PC-3 (cell line): Measurements from ENCODE around the gene HYAL1. TPM values are rescaled to one million over a fixed set of nuclear protein-coding genes. Genes with fewer than 3 reads are reported as not detected.

Source experiments
- ATAC-seq: fragments of 200-7000 bp; cut with Tn5 transposase; 2 replicates; pipeline ENCODE4 v1.9.1; 2020; ENCODE audit warnings: mild to moderate bottlenecking, moderate library complexity
- BruUV-seq: library from RNA; stranded (reverse); fragments of 400-500 nt; replicated peaks from 2 replicates; lab custom pipeline; 2021; lab: Mats Ljungman, UMichigan
- CTCF ChIA-PET: fragments of 300-600 bp; sonication (Branson Sonifier 250); formaldehyde crosslinking; loops from one replicate; lab custom pipeline; 2022; ENCODE audit warnings: antibody characterized with exemption; lab: Charles Lee
- POLR2A ChIA-PET: fragments of 300-600 bp; sonication (Branson Sonifier 250); formaldehyde crosslinking; loops from one replicate; lab custom pipeline; 2022; ENCODE audit warnings: antibody characterized with exemption; ENCODE audit not compliant: unreplicated experiment; lab: Charles Lee
- DNase-seq: peaks from one replicate; pipeline ENCODE4 v3.0.0-alpha.2; 2015
- H2AFZ ChIP-seq: fragments of 300-600 bp; sonication (generic); 2 replicates; pipeline ENCODE4 v1.6.0; 2016; ENCODE audit warnings: antibody characterized with exemption, low read length
- H3F3A ChIP-seq: fragments of 300-600 bp; sonication (generic); one replicate; pipeline ENCODE4 v1.6.0; 2017; ENCODE audit warnings: antibody characterized with exemption, low read length, control low read depth, mild to moderate bottlenecking; ENCODE audit not compliant: unreplicated experiment
- H3K27ac ChIP-seq: fragments of 300-600 bp; sonication (generic); 2 replicates; pipeline ENCODE4 v1.5.1; 2016; ENCODE audit warnings: mild to moderate bottlenecking, low read length
- H3K27me3 ChIP-seq: fragments of 300-600 bp; sonication (generic); 2 replicates; pipeline ENCODE4 v1.6.1; 2016; ENCODE audit warnings: low read length, mixed read lengths
- H3K36me3 ChIP-seq: fragments of 300-600 bp; sonication (generic); 2 replicates; pipeline ENCODE4 v1.6.1; 2016; ENCODE audit warnings: low read depth, mixed run types, low read length, mixed read lengths
- H3K4me1 ChIP-seq: fragments of 300-600 bp; sonication (generic); 2 replicates; pipeline ENCODE4 v1.5.1; 2016; ENCODE audit warnings: low read length; ENCODE audit not compliant: insufficient read depth
- H3K4me2 ChIP-seq: fragments of 300-600 bp; sonication (generic); 2 replicates; pipeline ENCODE4 v1.6.0; 2016; ENCODE audit warnings: low read length
- H3K4me3 ChIP-seq: fragments of 300-600 bp; sonication (generic); 2 replicates; pipeline ENCODE4 v1.5.1; 2016; ENCODE audit warnings: mild to moderate bottlenecking, low read length, mixed read lengths
- H3K79me2 ChIP-seq: fragments of 300-600 bp; sonication (generic); 2 replicates; pipeline ENCODE4 v1.6.1; 2017; ENCODE audit warnings: low read length, mixed read lengths
- H3K9ac ChIP-seq: fragments of 300-600 bp; sonication (generic); 2 replicates; pipeline ENCODE4 v1.6.0; 2016; ENCODE audit warnings: mild to moderate bottlenecking, low read length
- H3K9me2 ChIP-seq: fragments of 300-600 bp; sonication (generic); replicated peaks from 2 replicates; pipeline ENCODE4 v1.6.1; 2016; ENCODE audit warnings: mixed run types, low read length, mixed read lengths
- H3K9me3 ChIP-seq: fragments of 300-600 bp; sonication (generic); 2 replicates; pipeline ENCODE4 v1.6.1; 2016; ENCODE audit warnings: low read length, mixed read lengths
- H4K20me1 ChIP-seq: fragments of 300-600 bp; sonication (generic); 2 replicates; pipeline ENCODE4 v1.6.1; 2016; ENCODE audit warnings: low read length, mixed read lengths
- CTCF ChIP-seq: fragments of 300-600 bp; sonication (generic); conservative IDR thresholded peaks from 2 replicates; pipeline ENCODE4 v1.5.1; 2017; ENCODE audit warnings: antibody characterized with exemption, low read depth, mild to moderate bottlenecking, low read length
- EZH2 ChIP-seq: fragments of 300-600 bp; sonication (generic); IDR thresholded peaks from one replicate; pipeline ENCODE4 v1.6.1; 2017; ENCODE audit warnings: antibody characterized with exemption, mild to moderate bottlenecking, low read length; ENCODE audit not compliant: unreplicated experiment
- EZH2phosphoT487 ChIP-seq: fragments of 300-600 bp; sonication (generic); IDR thresholded peaks from 2 replicates; pipeline ENCODE4 v1.6.1; 2018; ENCODE audit warnings: mild to moderate bottlenecking, antibody characterized with exemption, low read length, borderline replicate concordance
- intact Hi-C: fragments of 100-400 bp; cut with micrococcal nuclease; formaldehyde crosslinking; loops from 2 replicates; pipeline ENCODE4 v1.9.0; 2023
- total RNA-seq: library from RNA; depleted of rRNA; stranded (reverse); fragments of >200 nt; gene quantifications from 2 replicates; pipeline ENCODE4 v1.2.3, GENCODE V29; 2014

The HYAL1 gene
- total RNA-seq, 1 experiment from 2014 or later, result 1.3 TPM

DNA sequence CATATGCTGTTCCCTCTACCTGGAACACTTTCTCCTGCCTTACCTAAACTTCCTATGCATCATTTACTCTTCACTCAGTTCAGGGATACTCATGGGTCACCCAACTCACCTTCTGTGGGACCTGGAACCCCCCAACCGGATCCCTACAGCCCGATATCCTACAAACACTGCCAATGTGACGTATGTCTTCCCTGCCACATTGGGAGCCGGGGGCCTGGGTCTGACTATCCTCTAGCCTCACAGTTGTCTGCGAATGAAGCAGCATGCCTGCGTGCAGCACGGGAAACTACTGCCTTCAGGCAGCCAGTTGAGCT lies 46.8 kb upstream of the HYAL1 start:
- no peaks in the 10 kb centered on the region for H3K9me3 ChIP-seq
- POLR2A ChIA-PET, result interaction anchor here (0.6 to 1.2 kb wide), 3 partner anchors 13 to 1150 kb away, joined by 3 to 5 read pairs (median 4); partner anchors contain the start of gene DCAF1
- peaks cover 22% of the 10 kb centered on the region; the same call in 1 of the 2 replicates for H3K36me3 ChIP-seq
- peaks cover 4% of the 10 kb centered on the region for H3F3A ChIP-seq
- peak overlapping the region; percentile 70 for H3K27ac ChIP-seq
- ATAC-seq (no peak), DNase-seq (no peak)
- H3K9me2 ChIP-seq, result no peaks in the 10 kb centered on the region
- H3K4me2 ChIP-seq, result peak overlapping the region; percentile 95
- 0 out of 2 replicates have a peak, but pooled peaks cover under 1% of the 10 kb centered on the region for H4K20me1 ChIP-seq
- H2AFZ ChIP-seq, result peak overlapping the region; percentile 90
- peaks cover 53% of the 10 kb centered on the region for H3K79me2 ChIP-seq
- H3K27me3 ChIP-seq, result no peaks in the 10 kb centered on the region
- H3K9ac ChIP-seq, result peak overlapping the region; percentile 77
- H3K4me3 ChIP-seq, result peak overlapping the region; percentile 84
- TF ChIP-seq EZH2phosphoT487 (no peak), CTCF (no peak), EZH2 (no peak)
- H3K4me1 ChIP-seq, result peaks cover 41% of the 10 kb centered on the region
- CTCF ChIA-PET, result interaction anchor here (0.5 to 0.6 kb wide), 2 partner anchors 11 to 13 kb away, joined by 4 to 5 read pairs; no protein-coding TSS in a partner anchor
- BruUV-seq, result TSS peak; percentile 53
- intact Hi-C loops, result loop anchor here (5.0 kb wide), 2 partner anchors 262 to 1037 kb away; partner anchors contain the start of genes CISH and MANF

DNA sequence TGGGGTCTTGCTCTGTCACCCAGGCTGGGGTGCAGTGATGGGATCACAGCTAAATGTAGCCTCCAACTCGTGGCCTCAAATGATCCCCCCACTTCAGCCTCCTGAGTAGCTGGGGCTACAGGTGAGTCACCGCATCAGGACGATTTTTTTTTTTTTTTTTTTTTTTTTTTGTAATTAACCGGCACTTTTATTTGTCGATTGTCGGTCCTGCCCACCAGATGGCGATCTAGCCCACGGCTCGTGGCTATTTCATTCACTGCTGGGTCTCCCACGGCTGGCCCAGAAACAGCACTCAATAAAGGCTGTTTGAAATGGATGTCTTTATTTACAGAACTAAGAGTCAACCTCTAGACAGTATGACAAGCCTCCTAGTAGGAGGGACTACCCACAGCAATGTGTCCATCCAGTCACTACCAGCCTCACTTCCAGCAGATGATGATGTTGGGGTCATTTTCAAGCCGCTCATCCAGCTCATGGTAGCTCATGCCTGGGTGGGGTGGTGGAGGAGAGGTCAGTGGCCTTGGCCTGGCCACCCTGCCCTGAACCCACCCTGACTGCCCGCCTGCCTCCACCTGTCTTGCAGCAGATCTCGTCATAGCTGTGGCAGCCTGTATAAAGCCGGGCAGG lies 43.9 kb upstream of the HYAL1 start:
- Histone ChIP-seq H3K4me1 (peaks cover 32% of the 10 kb centered on the region), H3K36me3 (no peaks in the 10 kb centered on the region; the same call in 1 of the 2 replicates), H3K27me3 (no peaks in the 10 kb centered on the region), H3K9ac (no peak overlapping the region), H3K27ac (no peak overlapping the region), H3F3A (peaks cover 4% of the 10 kb centered on the region), H3K9me2 (no peaks in the 10 kb centered on the region), H3K79me2 (peaks cover 32% of the 10 kb centered on the region), H2AFZ (no peak overlapping the region), H3K4me3 (no peak overlapping the region), H4K20me1 (no peaks in the 10 kb centered on the region), H3K4me2 (no peak overlapping the region), H3K9me3 (no peaks in the 10 kb centered on the region)
- no peak for TF ChIP-seq EZH2
- peak; percentile 78 for TF ChIP-seq CTCF
- BruUV-seq, result no TSS peak
- CTCF ChIA-PET, result interaction anchor here (0.6 to 1.0 kb wide), 10 partner anchors 10 to 254 kb away, joined by 3 to 22 read pairs (median 9); partner anchors contain the start of gene TUSC2
- intact Hi-C loops, result loop anchor here (1.0 kb wide), 1 partner anchor 195 kb away; no protein-coding TSS in a partner anchor
- ATAC-seq, result peak; percentile 44
- DNase-seq, result peak; percentile 89
- POLR2A ChIA-PET, result interaction anchor here (0.6 kb wide), 2 partner anchors 10 to 292 kb away, joined by 3 to 17 read pairs; no protein-coding TSS in a partner anchor
